AG04449 (cell line): ENCODE measurements around the gene CAPNS1.
A peak's percentile ranks its signal among the peaks of the same experiment; 100 is the strongest.

Experiments used
- CTCF ChIA-PET: fragments of 350-600 bp; formaldehyde crosslinking; extraction: SDS; loops from one replicate; lab custom pipeline; 2021; ENCODE audit warnings: antibody characterized with exemption; lab: Yijun Ruan, JAX
- POLR2A ChIA-PET: fragments of 400-600, 350-600 bp; formaldehyde crosslinking; extraction: SDS; loops from one replicate; lab custom pipeline; 2020; ENCODE audit warnings: antibody characterized with exemption, inconsistent platforms; lab: Yijun Ruan, JAX
- DNase-seq: peaks from one replicate; pipeline ENCODE4 v3.0.0-alpha.2; 2010; ENCODE audit warnings: low read depth, low spot score
- H3K4me3 ChIP-seq: 2 replicates; pipeline ENCODE4 v1.5.1; 2011; ENCODE audit warnings: low read depth, mild to moderate bottlenecking, control low read depth, low read length
- CTCF ChIP-seq: IDR thresholded peaks from one replicate; pipeline ENCODE4 v1.5.1; 2011; ENCODE audit warnings: mild to moderate bottlenecking, moderate library complexity, low read length, control low read depth, inconsistent platforms; ENCODE audit not compliant: insufficient read depth; ENCODE audit errors: missing control alignments

Gene CAPNS1

GRCh38 chr19:36142496-36142895, 2.6 kb downstream of the CAPNS1 start:
- CTCF ChIA-PET: no interaction called here
- no peak for TF ChIP-seq CTCF
- H3K4me3 ChIP-seq: no peak overlapping the region
- POLR2A ChIA-PET: no interaction called here
- no peak for DNase-seq

GRCh38 chr19:36144624-36145023, 4.8 kb downstream of the CAPNS1 start:
- H3K4me3 ChIP-seq: no peak overlapping the region
- ChIA-PET POLR2A (interaction anchor here (1.0 to 1.2 kb wide), 2 partner anchors 9 to 18 kb away, joined by 3 to 4 read pairs; no protein-coding TSS in a partner anchor), CTCF (interaction anchor here (0.7 to 1.4 kb wide), 3 partner anchors 9 to 25 kb away, joined by 3 to 4 read pairs (median 4); no protein-coding TSS in a partner anchor)
- no peak for TF ChIP-seq CTCF
- DNase-seq: no peak

GRCh38 chr19:36149673-36150406, 10.0 kb downstream of the CAPNS1 start:
- ChIA-PET POLR2A (interaction anchor here (1.1 kb wide), 1 partner anchor 10 kb away, joined by 3 read pairs; no protein-coding TSS in a partner anchor), CTCF (interaction anchor here (1.7 kb wide), 1 partner anchor 23 kb away, joined by 6 read pairs; no protein-coding TSS in a partner anchor)
- TF ChIP-seq CTCF: no peak
- no peak for DNase-seq
- H3K4me3 ChIP-seq: no peak overlapping the region

GRCh38 chr19:36150586-36150985, 10.7 kb downstream of the CAPNS1 start:
- ChIA-PET POLR2A (interaction anchor here (0.7 to 1.1 kb wide), 2 partner anchors 11 to 16 kb away, joined by 3 read pairs; no protein-coding TSS in a partner anchor), CTCF (interaction anchor here (0.8 to 1.7 kb wide), 4 partner anchors 19 to 28 kb away, joined by 3 to 6 read pairs (median 5); no protein-coding TSS in a partner anchor)
- H3K4me3 ChIP-seq: no peak overlapping the region

GRCh38 chr19:36151144-36152018, 11.5 kb downstream of the CAPNS1 start:
- POLR2A ChIA-PET: interaction anchor here (0.7 kb wide), 1 partner anchor 15 kb away, joined by 3 read pairs; no protein-coding TSS in a partner anchor
- no peak for DNase-seq
- no peak for TF ChIP-seq CTCF
- peak overlapping the region; percentile 12; the same call in 1 of the 2 replicates for H3K4me3 ChIP-seq
- CTCF ChIA-PET: interaction anchor here (0.8 to 1.7 kb wide), 4 partner anchors 19 to 28 kb away, joined by 3 to 6 read pairs (median 5); no protein-coding TSS in a partner anchor

More at GRCh38 chr19:36150586-36150985, 10.7 kb downstream of the CAPNS1 start:
- TF ChIP-seq CTCF: no peak
- DNase-seq: no peak

GRCh38 chr19:36152019-36152351, 12.1 kb downstream of the CAPNS1 start:
- no peak for TF ChIP-seq CTCF
- POLR2A ChIA-PET: no interaction called here
- no peak for DNase-seq
- CTCF ChIA-PET: no interaction called here
- peak overlapping the region; percentile 27 for H3K4me3 ChIP-seq
